Stimulated activated CD8-positive, alpha-beta memory T cell treated with anti-CD3 and anti-CD28 coated beads, Interleukin-2, amount 100 ng/mL, for 1 hour (primary cell): ENCODE results near the gene FBLN1.
"Not testable (repeated sequence)": the region's sequence is repeated elsewhere in the genome, so short reads cannot be mapped to it uniquely, and the experiment has no call there.

Experiments used
- DNase-seq, 2 donors: peaks; one replicate each; pipeline ENCODE4 v3.0.0-alpha.2; 2020; ENCODE audit warnings: low read depth in 2 of 2

FBLN1 gene

DNA sequence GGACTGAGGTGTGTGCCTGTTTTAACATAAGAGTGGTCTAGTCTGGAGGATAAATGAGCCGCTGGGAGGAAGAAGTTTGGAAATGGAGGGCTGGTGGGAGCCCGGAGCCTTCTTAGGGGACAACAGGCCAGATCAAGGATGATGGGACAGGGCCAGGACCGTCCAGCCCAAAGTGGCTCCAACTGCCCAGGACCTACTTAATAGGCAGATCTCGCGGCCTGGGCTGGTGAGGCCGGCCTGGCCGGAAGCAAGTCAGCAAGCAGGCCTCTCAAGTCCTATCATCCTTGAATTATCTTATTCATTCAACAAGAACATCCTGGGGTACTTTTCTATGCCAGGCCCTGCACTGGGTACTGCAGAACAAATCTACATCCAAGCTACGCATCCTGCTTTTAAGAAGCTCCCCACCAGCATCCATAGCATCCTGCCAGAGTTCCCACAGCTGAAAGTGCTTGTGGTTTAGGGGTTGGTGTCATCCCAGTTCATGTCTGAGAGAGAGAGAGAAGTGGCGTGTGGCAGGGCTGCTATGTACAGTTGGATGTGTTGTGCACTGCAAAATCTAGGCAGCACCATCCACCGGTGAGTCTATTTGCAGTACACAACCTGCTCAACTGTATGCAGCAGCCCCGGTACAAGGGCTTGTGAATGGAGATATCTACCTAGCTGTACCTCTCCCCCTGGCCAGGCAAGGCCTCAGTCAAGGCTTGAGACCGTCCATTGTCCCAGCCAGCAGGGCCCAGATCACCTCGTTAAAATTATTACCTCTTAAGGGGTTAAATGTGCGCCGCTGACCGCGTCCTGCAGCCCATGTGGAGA lies 82.1 kb downstream of the FBLN1 start:
- no peak for DNase-seq

GRCh38 chr22:45585437-45585755 lies 82.7 kb downstream of the FBLN1 start:
- no peak for DNase-seq

DNA sequence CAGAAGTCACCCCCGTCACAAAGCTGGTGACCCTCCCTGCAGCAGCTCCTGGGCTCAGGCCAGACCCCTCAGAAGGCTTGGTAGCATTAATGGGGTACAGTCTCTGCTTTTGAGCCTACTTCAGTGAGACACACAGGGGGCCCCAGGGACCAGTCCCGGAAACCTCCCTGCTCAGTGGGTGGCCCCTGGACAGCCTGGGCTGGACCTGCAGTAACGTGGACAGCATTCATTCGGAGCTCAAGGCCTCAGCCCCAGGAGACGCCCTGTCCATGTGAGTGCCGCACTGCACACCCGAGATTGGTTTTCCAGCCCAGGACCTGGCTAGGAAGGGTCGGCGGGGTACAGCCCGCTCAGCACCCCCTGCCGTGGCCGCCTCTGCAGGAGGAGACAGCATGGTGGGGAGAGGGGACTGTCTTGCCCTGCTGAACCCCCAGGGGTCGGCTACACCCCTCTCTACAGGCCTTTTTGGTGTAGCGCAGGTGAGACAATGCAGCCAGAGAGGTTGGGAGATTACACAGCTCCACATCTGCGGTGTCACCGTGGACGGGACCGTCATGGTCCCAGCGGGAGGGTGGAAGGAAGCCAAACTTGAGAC lies 83.4 kb downstream of the FBLN1 start:
- DNase-seq, result no peak

DNA sequence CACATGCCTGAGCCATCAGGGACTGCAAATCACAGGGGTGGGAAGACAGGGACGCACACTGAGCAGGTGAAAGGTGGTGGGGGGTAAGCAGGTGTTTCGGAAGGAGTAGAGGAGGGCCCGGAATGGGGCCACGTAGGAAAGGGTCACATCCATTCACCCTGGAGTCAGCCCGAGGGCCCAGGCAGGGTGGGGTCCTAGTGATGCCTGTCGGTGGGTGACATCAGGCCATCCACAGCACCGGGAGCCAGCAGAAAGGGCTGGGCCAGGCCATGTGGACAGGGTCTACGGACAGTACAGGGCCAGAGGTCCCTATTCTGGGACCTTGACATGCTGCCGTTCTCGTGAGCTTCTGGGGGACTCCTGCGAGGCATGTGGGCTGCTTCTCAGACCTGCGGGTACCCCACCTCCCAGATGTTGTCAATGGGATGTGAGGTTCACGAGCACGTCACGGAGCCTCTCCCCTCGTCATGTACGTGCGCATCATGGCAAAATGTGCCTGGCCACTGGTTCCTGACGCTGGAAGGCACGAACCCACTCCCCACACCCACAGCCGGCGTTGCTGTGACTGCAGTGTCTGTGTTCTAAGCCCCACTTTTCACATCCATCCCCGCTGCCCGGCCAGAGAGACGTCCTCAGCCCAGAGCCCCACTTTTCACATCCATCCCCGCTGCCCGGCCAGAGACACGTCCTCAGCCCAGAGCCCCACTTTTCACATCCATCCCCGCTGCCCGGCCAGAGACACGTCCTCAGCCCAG lies 84.1 kb downstream of the FBLN1 start:
- no peak for DNase-seq

DNA sequence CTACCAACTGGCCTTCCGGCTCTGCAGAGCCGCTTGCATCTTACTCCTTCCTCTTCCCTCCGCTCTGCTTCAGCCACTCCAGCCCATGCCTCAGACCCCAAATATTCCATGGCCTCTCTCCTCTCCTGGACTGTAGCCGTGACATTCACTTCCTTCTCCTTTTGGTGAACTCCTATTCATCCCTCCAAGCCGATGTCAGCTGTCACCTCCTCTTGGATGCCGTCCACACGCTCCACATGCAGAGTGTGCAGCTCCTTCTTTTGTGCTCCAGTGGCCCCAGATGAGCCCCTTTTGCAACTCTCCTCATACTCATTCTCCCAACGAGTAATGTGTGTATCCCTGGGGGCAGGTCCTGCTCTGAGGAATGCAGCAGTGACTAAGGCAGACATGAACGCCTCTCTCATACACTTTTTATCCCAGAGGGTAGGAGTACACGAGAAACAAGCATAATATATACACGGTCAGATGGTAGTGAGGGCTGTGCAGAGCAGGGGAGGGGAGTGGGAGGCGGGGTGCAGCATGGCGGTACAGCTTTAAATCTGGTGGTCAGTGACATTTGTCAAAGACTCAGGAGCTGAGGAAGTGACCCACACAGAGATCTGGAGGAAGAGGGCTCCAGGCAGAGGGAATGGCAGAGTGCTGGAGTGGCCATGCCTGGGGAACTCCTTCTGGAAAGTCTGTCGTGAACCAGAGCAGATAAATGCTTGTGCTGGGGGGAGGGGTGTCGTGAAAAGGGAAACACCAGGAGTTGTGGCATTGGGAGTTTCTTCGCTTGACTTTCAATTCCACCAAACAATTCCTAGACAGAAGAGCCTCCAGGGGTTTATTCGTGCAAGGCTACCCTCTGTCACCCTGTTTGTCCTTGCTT lies 85.2 kb downstream of the FBLN1 start:
- DNase-seq, result no peak

- DNase-seq, result no peak
These were observed 86.9 kb downstream of the FBLN1 start for GRCh38 chr22:45589556-45589955.

- no peak for DNase-seq
These were observed 87.6 kb downstream of the FBLN1 start for GRCh38 chr22:45590262-45590661.

GRCh38 chr22:45591633-45592213 lies 89.0 kb downstream of the FBLN1 start:
- DNase-seq, result not testable (repeated sequence)

GRCh38 chr22:45594123-45594941 lies 91.6 kb downstream of the FBLN1 start:
- DNase-seq, result no peak

DNA sequence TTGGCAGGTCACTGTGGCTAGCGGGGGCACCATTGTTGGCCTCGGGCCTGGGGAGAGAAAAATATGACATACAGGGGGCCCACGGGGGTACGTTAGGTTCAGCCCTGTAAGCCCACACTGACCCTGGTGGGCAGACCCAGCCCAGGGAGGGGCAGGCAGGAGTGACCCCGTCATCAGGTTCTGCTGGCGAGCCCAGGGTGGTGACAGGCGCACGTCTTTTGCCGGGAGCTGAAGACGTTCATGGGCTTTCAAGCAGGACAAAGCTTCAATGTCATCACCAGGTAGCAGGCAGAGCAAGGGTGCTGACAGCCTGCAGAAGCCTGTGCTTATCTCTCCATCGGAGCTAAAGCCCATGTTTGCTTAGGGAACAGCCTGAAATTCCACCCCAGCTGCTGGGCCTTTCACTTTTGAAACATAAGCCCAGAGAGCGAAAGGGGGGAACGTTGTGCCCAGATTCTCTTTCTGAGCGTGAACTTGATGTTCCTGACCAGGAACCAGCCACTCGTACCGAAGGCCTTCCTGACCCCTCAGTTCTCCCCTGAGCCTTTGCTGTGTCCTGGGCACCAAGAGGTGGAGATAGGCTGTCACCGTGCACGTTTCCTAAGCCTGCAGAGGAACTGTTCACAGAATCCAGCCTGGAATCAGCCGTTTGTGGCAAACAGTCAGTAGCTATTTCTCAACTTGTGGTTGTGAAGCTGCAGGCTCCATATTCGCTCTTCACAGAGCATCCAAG lies 94.9 kb downstream of the FBLN1 start:
- DNase-seq, result no peak

DNA sequence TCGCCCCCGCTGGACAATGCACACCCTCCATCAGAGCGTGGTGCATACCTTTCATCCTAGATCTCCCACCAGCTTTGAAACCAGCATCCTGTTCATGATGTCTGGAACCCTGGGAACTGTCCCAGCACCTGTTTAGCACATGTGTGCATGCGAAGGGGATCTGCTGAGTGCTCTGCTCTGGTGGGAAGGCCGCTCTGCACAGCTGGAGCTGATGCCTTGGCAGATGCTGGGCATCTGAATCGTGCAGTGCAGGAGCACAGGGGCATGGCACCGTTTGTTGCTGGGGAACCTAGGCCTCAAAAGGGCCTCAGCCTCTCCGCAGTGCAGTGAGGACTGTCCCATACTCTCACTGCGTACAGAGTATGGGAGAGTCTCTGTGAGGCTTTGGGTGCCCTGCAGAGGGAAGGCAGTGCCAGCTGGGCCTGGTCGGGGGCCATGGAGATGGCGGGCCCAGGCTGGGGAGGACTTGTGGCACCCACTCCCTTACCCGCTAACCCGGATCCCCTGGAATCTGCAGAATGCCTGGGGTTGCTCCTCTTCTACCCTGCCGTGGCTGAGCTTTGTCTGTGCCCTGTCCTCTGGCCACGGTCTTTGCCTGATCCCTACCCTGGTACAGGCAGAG lies 96.0 kb downstream of the FBLN1 start:
- no peak for DNase-seq

GRCh38 chr22:45599836-45600577 lies 97.3 kb downstream of the FBLN1 start:
- DNase-seq, result no peak

GRCh38 chr22:45600790-45601730 lies 98.4 kb downstream of the FBLN1 start:
- no peak for DNase-seq

GRCh38 chr22:45602004-45602733 lies 99.5 kb downstream of the FBLN1 start:
- no peak for DNase-seq

DNA sequence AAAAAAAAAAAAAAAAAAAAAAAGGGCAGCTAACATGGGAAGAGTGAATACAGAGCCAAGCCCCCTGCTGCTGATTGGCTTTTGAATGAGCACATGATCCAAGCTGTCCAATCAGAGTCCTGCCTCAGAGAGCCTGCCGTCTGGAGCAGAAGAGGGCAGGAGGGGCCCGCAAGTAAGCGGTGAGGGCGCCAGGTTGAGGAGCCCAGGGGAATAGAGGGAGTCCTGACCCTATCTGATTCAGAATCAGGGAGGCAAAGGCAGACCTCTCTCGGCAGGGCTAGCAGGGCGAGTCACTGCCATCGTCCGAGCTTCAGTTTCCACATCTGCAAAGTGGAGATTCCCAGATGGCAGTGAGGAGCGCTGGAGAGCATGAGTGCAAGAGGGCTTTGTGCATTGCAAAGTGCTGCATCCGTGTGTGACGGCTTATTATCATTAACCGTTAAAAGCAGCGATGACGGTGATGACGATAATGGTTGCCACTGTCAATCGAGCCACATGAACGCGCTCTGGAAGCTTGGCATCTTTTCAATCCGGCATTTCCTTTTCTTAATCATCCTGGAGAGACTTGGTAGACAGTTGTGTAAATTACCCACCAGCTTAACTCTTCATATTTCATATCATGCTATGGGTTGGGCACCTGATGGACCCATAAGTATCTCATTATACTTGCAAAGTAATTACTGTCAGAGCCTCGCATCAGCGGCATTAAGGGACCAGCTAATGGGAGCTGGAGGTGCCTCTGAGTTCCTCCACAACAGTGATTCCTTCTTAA lies 100.3 kb downstream of the FBLN1 start:
- DNase-seq, result no peak

- DNase-seq, result no peak
These were observed 100.9 kb downstream of the FBLN1 start for GRCh38 chr22:45603619-45604018.
